ENCODE measurements around the gene SLC2A1.

GRCh38 chr1:42941640-42942330, 16.9 kb downstream of the SLC2A1 start:
- no peak for TF ChIP-seq CTCF (IDR thresholded peaks at IDR 0.05)
- TF ChIP-seq POLR2A (IDR thresholded peaks at IDR 0.05): no peak
- TF ChIP-seq EP300 (IDR thresholded peaks at IDR 0.05): no peak

Data from stomach (tissue), 4 donors.